T-helper 1 cell (primary cell): ENCODE measurements around the gene LUZP2.

ENCODE experiments used
- DNase-seq, 5 donors: peaks; one replicate each; pipeline ENCODE4 v3.0.0-alpha.2; 2012 to 2020

Gene LUZP2

DNA sequence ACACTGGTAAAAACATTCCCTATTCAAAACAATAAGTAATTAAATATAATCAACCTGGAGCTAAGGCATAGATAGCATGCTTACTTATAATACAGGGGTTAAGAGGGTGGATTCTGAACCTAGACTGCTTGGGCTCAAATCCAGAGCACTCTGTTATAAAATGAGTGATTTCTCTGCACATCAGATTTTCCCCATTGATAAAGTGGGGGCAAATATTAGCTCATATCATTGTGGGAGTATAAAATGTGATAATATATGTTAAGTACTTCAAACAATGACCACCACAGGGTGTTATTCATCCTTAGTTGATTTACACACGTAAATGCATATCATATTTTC, 139.4 kb downstream of the LUZP2 start:
- DNase-seq: no peak

DNA sequence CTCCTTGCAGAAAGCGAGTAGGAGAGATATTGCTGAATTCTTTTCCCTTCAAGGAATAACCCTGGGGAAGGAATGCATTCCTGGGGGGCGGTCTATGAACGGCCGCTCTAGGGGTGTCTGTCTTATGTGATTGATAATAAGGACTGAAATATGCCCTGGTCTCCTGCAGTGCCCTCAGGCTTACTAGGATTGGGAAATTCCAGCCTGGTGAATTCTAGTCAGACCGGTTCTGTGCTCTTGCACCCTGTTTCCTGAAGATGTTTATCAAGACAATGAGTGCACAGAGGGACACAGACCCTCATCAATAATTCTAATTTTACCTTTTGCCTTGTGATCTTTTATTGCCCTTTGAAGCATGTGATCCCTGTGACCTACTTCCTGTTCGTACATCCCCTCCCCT, 140.7 kb downstream of the LUZP2 start:
- no peak for DNase-seq

- no peak for DNase-seq
These were observed 145.8 kb downstream of the LUZP2 start for GRCh38 chr11:24642648-24643047.

DNA sequence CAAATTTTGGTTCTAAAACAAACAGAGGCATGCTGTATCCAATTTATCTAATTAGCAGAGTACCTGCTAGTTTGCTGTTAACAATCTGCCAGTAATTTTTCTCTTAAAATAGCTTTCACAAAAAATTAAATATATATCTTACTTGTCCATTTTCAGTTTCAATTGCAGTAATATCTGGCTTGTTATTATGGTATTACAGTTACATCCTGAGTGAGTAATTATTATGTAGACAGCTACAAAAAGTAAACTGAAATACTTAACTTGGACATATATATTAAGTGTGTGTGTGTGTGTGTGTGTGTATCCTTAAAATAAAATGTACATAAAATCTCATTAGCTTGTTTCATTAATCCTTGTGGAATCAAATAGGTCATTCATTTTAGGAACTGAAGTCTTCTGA, 148.7 kb downstream of the LUZP2 start:
- DNase-seq: no peak

DNA sequence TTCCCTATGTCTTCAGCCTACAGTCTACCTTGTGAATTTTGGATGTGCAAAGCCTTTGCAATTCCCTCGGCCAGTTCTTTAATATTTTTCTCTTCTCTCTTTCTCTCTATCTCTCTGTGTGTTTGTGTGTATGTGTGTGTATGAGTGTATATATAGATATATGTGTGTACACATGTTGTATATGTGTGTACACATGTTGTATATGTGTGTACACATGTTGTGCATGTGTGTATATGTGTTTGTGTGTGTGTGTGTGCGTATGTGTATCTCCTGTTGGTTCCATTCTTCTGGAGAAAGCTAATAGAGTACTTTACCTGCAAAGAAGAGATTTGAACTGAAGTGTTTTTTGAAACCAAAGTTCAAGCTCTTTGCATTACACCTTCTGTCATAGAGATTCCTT, 155.0 kb downstream of the LUZP2 start:
- no peak for DNase-seq

DNA sequence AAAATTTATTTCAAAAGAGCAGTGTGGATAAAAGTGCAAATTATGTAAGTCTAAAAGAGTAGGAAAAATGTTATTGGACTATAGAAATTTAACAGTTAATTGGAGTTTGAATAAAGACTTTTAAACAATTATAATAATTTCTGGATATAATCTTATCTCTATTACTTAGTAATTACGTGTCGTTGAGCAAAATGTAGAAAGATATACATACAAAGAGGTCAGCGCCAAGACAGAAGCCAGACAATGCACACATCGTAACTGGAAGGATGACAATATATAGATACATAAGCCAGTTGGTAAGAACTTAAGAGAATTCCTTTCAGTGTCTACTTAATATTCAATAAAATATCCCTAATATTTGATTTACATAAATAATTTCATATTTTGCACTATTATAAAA, 157.0 kb downstream of the LUZP2 start:
- no peak for DNase-seq

DNA sequence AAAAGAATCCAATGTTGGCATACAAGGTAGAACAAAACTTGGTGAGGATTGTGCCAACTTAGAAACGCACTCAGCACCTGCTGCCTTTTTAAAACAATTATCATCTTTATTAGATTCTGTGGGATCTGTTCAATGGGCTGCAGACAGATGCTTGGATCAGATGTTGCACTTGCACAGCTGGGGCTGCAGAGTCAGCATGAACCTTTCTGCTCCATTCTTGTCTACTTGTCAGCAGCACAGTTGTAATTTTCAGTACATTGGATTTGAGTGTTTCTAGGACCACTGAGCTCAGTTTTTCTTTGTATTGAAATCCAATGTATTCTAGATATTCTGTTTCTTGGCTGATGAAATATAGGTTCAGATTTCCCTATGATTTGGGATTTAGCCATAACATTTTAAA, 164.5 kb downstream of the LUZP2 start:
- no peak for DNase-seq

GRCh38 chr11:24664399-24664798, 167.5 kb downstream of the LUZP2 start:
- no peak for DNase-seq

DNA sequence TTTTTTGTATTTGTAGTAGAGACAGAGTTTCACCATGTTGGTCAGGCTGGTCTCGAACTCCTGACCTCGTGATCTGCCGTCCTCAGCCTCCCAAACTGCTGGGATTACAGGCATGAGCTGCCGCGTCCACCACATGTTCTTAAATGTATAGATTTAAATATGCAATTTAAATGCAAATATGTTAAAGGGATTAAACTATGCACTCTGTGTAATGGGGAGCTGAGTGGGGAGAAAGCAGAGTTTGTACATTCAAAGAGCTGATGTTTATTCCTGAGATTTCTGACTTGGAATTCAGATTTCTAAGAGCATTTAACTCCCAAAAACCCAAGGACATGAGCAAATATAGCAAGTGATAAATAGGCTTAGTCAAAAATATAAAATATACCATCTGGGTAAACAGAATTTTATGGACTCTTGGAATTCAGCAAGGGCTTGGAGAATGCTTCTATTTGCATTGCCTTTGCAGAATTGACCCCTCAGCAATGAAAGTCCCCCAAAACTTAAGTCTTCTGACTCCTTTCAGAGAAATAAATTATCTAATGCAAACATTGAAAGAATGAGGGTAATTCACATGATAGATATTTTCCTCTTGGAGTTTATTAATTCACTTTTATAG, 170.6 kb downstream of the LUZP2 start:
- no peak for DNase-seq

- no peak for DNase-seq
These were observed 182.0 kb downstream of the LUZP2 start for GRCh38 chr11:24678703-24679348.

DNA sequence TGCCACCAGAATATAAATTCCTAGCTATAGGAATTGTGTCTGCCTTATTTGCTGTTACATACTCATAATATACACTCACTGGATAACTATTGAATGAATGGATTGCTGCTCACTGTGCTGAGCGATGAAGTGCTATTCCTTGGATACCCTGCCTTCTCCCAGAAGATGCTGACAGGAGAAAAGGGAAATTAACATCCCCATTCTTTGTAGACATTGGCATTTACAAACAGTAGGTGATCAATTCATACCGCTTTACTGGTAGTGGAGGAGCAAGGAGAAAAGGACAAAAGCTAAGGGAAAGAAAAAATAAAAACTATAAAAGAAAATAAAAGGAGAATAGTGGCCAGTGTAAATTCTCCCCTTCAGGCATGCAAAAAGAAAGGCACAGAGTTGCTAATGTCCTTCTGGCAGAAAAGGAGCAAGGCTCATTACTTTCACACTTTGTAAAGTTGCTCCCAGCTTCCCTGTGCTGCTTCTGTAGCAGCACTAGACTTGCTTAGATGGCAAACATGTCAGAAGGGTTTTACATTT, 183.0 kb downstream of the LUZP2 start:
- no peak for DNase-seq

DNA sequence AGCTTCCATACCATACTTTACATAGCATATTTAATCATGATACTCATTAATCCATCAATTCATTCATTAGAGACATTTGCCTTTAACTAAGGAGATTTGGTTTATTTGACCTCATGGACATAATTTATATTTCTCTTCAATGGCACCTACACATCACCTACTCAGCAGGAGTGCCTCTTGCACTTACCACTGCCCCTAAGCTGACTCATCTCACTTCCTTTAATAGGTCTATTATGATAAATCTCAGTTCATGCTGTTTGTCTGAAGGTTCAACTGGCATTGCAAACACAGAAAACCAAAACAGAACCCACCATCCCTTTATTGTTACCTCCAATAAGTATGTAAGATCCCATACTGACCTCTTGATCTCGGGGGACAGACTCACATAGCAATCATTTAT, 186.7 kb downstream of the LUZP2 start:
- no peak for DNase-seq

DNA sequence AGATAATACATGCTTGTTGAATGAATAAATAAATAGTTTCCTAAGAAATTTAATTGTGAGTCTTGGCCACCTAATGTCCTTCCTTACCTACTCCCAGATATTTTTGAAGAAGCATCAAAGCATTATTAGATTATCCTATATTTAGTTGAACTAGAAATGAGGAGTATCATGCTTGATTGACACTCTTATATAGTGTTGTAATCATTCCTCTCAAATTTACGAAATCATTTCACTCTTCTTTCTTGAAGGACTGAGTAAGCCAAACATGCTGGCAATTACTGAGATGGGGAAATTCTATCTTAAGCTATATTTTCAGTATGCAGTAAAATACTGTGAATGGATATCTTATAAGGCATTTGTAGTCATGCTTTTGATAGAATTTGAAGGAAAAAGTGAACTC, 189.0 kb downstream of the LUZP2 start:
- no peak for DNase-seq

DNA sequence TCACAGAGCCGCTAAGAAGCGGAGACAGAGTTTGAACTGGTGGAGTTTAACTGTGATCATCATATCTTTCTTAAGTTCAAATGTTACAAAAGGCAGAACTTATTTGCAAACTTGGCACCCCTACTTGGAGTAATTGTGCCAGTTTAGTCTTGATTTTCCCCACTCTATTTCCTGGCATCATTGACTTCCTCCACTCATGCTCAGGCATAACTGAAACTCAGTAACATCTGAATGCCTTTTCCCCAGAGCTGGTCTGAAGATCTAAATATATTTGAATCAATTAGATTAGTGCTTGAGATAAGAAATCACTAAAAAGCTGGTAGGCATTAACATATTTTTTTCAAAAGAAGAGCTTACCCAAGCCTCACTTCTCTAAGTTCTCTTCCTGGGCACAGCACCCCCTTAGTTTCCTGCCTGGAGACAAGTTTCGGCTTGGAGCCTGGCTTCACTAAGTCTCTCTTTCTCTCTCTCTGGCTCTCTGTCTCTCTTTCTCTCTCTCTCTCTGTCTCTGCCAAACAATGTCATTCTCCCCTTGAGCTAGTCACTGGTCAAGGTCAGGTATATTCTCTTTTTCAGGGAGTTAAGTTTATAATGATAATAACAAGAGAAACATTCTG, 190.8 kb downstream of the LUZP2 start:
- no peak for DNase-seq

DNA sequence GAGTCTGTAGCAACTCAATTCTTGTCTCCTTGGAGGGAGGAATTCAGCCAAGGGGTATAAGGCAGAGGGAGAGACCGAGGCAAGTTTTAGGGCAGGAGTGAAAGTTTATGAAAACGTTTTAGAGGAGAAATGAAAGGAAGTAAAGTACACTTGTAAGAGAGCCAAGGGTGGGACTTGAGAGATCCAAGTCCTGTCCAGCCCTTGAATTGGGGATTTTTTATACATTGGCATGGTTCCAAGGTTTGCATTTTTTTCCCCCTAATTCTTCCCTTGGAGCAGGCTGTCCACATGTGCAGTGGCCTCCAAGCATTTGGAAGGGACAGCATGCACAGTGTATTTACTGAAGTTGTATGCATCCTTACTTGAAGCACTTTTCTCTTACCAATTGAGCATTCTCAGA, 192.1 kb downstream of the LUZP2 start:
- no peak for DNase-seq

DNA sequence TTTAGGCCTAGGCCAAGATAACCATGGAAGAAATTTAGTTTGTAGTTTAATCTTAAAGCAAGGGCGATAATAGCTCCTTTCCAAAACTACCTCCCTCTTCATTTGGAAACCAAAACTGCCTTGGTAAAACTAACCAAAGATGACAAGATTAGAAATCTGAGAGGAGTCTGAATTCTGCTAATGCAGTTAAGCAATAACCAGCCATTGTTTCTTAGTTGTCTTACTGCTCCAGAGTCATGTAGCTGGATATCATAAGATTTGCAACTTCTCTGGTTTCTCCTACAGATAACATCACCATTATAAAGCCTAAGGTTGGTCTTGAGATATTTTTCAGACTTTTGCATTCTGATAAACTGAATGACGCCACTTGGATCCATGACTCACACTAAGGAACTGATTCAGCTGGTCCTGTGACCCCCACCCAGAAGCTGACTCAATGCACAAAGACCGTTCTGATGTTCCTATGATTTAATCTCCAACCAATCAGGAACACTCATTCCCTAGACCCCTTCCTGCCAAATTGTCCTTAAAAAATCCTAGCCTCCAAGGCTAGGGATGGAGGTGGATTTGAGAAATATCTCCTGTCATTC, 200.8 kb downstream of the LUZP2 start:
- no peak for DNase-seq

GRCh38 chr11:24704716-24705115, 207.9 kb downstream of the LUZP2 start:
- DNase-seq: no peak

DNA sequence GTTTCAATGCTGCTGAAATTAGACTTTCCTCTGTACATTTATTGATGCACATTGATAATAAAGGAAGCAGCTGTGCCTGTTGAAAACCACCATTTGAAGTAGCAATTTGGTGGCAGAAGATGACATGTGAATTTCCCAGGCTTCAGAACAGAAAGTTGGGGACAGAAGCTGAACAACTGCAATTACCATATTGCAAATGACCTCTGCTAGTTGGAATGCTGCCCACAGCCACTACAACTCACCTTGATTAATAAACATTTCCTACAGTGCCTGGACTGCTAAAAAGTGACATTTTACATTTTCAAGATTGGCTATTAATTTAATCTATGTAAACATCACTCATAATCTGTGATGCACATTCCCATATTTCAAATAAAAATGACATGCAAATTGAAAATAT, 208.6 kb downstream of the LUZP2 start:
- no peak for DNase-seq

DNA sequence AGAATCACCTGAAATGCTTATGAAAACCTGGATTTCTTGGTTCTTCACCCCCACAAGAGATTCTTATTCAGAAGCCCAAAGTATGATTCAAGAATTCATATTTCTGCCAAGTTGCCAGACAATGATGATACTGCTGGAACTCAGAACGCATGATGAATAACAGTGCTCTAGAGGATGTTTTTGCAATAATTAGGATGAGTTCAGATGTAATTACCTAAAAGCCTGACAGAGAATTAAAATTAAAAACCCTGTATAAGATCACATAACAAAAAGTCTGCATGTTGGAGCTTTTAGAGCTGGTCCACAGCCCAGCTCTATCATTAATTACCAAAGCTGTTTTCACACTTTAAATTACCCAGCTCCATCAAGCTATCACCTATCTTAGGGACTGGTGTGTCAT, 211.8 kb downstream of the LUZP2 start:
- no peak for DNase-seq

DNA sequence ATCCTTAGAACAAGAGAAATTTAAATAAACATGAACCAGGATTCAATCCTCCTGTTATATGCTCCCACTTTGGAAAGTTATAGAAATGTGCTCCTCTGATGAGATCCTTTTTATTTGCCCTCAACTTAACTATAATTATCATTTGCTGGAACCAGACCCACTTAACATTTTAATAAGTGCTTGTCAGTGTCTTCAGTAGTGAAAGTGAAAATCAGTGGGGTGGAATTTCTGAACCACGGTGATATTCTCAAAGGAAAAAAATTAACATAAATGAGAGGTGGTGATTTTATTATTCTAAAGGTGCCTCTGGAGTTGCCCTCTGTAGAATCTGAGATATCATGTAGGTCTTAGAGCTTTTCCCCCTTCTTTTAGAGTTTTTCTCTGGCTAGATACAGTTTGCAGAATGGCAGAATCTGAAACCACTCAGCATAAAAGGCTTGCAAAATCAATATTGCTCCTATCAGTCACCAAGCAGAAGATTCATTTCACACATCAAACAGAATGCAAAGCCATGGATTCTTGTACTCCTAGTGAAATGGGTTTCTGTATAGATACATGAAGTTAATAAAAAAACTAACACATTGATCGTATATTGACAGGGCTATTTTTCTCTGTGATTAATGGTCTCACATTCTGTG, 213.2 kb downstream of the LUZP2 start:
- no peak for DNase-seq

DNA sequence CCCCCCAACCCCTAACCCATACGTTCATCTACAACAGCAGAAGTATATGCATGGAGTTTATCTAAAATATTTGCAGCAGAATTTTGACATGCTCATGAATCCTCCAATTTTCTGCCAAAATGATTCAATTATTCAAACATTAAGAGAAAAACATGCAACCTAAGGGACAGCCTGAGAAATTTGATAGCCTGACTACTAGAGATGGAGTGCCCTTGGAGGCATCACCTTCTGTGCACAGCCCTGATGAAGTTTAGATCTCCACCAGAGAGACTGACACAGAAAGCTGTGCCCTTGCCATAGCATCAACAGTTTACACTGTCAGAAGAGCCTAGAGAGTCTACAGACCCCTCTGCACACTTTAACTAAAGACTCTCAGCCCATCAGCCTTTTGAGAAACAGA, 217.7 kb downstream of the LUZP2 start:
- no peak for DNase-seq

DNA sequence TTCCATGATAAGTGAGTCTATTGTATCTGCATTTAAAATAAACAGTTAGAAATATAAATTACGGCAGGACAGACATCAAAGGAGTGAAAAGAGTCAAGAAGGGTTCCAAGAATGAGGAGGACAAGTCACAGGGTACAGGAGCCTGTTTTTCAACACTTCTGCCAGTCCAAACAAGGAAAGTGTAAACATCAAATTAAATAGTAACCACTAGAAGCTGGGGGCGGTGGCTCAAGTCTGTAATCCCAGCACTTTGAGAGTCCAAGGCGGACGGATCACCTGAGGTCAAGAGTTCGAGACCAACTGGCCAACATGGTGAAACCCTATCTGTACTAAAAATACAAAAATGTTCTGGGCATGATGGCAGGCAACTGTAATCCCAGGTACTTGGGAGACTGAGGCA, 219.6 kb downstream of the LUZP2 start:
- DNase-seq: no peak

DNA sequence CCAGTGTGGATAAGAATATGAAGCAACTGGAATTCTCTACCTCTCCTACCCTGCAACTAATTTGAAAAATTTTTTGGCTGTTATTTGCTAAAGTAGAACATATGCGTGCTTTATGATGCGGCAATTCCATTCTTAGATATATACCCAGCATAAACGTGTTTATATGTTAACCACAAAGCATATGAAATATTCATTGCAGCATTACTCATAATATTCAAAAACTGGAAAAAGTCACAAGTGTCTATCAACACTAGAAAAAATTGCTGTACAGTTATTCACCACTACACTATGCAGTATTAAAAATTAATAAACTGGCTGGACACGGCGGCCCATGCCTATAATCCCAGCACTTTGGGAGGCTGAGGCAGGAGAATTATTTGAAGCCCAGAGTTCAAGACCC, 226.4 kb downstream of the LUZP2 start:
- DNase-seq: no peak

- DNase-seq: no peak
These were observed 234.7 kb downstream of the LUZP2 start for GRCh38 chr11:24731554-24731953.
